HG03097 (cell line): ENCODE results near the gene CYP27A1.

Source experiments
- ATAC-seq: cut with Tn5 transposase; IDR thresholded peaks from one replicate; pipeline ENCODE4 v1.9.1; 2021; ENCODE audit not compliant: unreplicated experiment, low FRiP score

CYP27A1 gene

GRCh38 chr2:218809515-218809914 lies 27.6 kb downstream of the CYP27A1 start:
- ATAC-seq: no peak

- no peak for ATAC-seq
These were observed 28.3 kb downstream of the CYP27A1 start for GRCh38 chr2:218810256-218810655.

GRCh38 chr2:218811382-218811781 lies 29.4 kb downstream of the CYP27A1 start:
- ATAC-seq: no peak

GRCh38 chr2:218812096-218812815 lies 30.3 kb downstream of the CYP27A1 start:
- ATAC-seq: no peak

GRCh38 chr2:218812861-218813260 lies 30.9 kb downstream of the CYP27A1 start:
- no peak for ATAC-seq

GRCh38 chr2:218813771-218814460 lies 32.0 kb downstream of the CYP27A1 start:
- no peak for ATAC-seq

GRCh38 chr2:218814540-218815243 lies 32.7 kb downstream of the CYP27A1 start:
- ATAC-seq: no peak

- ATAC-seq: no peak
These were observed 33.3 kb downstream of the CYP27A1 start for GRCh38 chr2:218815244-218815637.

GRCh38 chr2:218815649-218816048 lies 33.7 kb downstream of the CYP27A1 start:
- no peak for ATAC-seq

- no peak for ATAC-seq
These were observed 34.6 kb downstream of the CYP27A1 start for GRCh38 chr2:218816561-218817011.

GRCh38 chr2:218819093-218819492 lies 37.1 kb downstream of the CYP27A1 start:
- ATAC-seq: no peak

- no peak for ATAC-seq
These were observed 38.9 kb downstream of the CYP27A1 start for GRCh38 chr2:218820746-218821369.

- no peak for ATAC-seq
These were observed 39.8 kb downstream of the CYP27A1 start for GRCh38 chr2:218821605-218822211.

- ATAC-seq: no peak
These were observed 40.7 kb downstream of the CYP27A1 start for GRCh38 chr2:218822622-218823021.

GRCh38 chr2:218823196-218823855 lies 41.4 kb downstream of the CYP27A1 start:
- no peak for ATAC-seq

- no peak for ATAC-seq
These were observed 42.1 kb downstream of the CYP27A1 start for GRCh38 chr2:218824004-218824403.

- no peak for ATAC-seq
These were observed 44.8 kb downstream of the CYP27A1 start for GRCh38 chr2:218826791-218827190.

- ATAC-seq: no peak
These were observed 45.9 kb downstream of the CYP27A1 start for GRCh38 chr2:218827701-218828476.

GRCh38 chr2:218828477-218828778 lies 46.5 kb downstream of the CYP27A1 start:
- no peak for ATAC-seq
